ENCODE data around the gene YJEFN3.

Gene YJEFN3

DNA sequence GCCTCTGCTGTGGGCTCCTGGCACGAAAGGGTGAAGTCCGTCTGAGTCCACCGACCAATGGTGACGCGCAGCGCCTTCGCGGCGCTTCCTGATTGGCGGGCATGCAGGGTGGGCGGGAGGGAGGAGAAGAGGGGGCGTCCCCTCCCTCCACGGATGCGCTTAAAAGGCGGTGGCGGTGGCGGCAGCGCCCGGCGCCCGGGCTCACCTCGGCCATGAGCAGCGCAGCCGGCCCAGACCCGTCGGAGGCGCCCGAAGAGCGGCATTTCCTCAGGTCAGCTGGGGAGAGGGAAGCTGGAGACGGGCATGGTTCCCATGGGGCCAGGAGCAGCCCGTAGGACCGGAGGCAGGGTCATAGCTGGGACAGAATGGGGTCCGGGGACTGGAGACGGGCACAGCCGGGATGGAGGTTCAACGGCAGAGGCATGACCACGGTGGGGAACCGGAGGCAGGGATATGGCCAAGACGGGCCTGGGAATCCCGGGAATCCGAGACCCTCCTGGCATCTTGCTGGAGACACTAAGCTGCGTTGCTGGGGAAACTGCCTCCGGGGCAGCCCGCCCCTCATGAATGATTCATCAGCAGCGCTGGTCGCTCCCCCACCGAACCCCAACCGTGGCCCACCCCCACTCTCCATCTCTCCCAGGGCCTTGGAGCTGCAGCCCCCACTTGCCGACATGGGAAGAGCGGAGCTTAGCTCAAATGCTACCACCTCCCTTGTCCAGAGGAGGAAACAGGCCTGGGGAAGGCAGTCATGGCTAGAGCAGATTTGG is at the start of gene YJEFN3:
Gene YJEFN3, plus strand, starts transcription at position 191 of the 770 bp plus-strand sequence. Its CDS starts 22 bp downstream, at position 213.
- H3K4me3 ChIP-seq (ENCODE audit: low read length) = no peak within 1 kb of the TSS
- H3K27ac ChIP-seq (ENCODE audit: low read length) = no peak within 1 kb of the TSS
- no peaks in the 10 kb centered on the region for H3K27me3 ChIP-seq (ENCODE audit: low read depth, low read length)
- H3K79me2 ChIP-seq (ENCODE audit: low read length) = peaks cover 20% of the 10 kb centered on the region
- H4K20me1 ChIP-seq (ENCODE audit: insufficient read depth, low read length) = 0 out of 2 replicates have a peak, but pooled peaks cover 3% of the 10 kb centered on the region
- no peak within 1 kb of the TSS for H3K9ac ChIP-seq (ENCODE audit: low read length)
- H3K4me1 ChIP-seq (ENCODE audit: low read length) = peaks cover 3% of the 10 kb centered on the region; the same call in 1 of the 2 replicates
- H2AFZ ChIP-seq (ENCODE audit: low read depth, low read length) = no peak within 1 kb of the TSS
- TF ChIP-seq, protein P1, sequence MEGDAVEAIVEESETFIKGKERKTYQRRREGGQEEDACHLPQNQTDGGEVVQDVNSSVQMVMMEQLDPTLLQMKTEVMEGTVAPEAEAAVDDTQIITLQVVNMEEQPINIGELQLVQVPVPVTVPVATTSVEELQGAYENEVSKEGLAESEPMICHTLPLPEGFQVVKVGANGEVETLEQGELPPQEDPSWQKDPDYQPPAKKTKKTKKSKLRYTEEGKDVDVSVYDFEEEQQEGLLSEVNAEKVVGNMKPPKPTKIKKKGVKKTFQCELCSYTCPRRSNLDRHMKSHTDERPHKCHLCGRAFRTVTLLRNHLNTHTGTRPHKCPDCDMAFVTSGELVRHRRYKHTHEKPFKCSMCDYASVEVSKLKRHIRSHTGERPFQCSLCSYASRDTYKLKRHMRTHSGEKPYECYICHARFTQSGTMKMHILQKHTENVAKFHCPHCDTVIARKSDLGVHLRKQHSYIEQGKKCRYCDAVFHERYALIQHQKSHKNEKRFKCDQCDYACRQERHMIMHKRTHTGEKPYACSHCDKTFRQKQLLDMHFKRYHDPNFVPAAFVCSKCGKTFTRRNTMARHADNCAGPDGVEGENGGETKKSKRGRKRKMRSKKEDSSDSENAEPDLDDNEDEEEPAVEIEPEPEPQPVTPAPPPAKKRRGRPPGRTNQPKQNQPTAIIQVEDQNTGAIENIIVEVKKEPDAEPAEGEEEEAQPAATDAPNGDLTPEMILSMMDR (IDR thresholded peaks at IDR 0.05; ENCODE audit: low read depth, low read length) = no peak
- no peak for TF ChIP-seq EZH2phosphoT487 (IDR thresholded peaks at IDR 0.05; ENCODE audit: low read depth)
- H3K9me3 ChIP-seq (ENCODE audit: insufficient read depth, low read length) = no peaks in the 10 kb centered on the region
- no peak within 1 kb of the TSS for H3K4me2 ChIP-seq (ENCODE audit: low read length)
- H3K36me3 ChIP-seq (replicated peaks; ENCODE audit: low read depth, low read length) = peaks cover 12% of the 10 kb centered on the region

DNA sequence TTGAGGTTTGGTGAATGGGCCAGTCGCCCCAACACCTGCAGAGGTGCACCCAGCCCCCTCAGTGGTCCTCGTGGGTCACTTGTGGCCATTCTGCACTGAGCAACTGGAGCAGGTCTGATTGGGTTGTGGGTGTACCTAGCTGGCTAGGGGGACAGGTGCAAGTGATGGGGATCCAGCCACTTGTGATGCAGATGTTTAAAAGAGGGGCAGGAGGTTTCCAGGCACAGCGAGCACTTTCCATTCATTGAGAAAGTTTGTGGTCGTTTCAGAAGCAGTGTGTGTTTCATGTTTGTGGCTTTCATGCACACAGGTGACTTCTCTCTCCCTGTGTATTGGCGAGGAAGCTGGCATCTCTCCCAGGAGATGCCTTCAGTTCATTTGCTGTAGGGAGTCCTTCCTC is 48.0 kb upstream of the YJEFN3 start:
- H4K20me1 ChIP-seq (ENCODE audit: insufficient read depth, low read length) = peaks cover 46% of the 10 kb centered on the region
- no peaks in the 10 kb centered on the region for H3K9me3 ChIP-seq (ENCODE audit: insufficient read depth, low read length)
- peaks cover 56% of the 10 kb centered on the region for H3K4me1 ChIP-seq (ENCODE audit: low read length)
- H3K27me3 ChIP-seq (ENCODE audit: low read depth, low read length) = no peaks in the 10 kb centered on the region
- peaks cover 88% of the 10 kb centered on the region for H3K79me2 ChIP-seq (ENCODE audit: low read length)
- H3K4me3 ChIP-seq (ENCODE audit: low read length) = no peak overlapping the region
- no peak overlapping the region for H2AFZ ChIP-seq (ENCODE audit: low read depth, low read length)
- no peak overlapping the region for H3K27ac ChIP-seq (ENCODE audit: low read length)
- no peak for TF ChIP-seq EZH2phosphoT487 (IDR thresholded peaks at IDR 0.05; ENCODE audit: low read depth)
- TF ChIP-seq, protein P1 (IDR thresholded peaks at IDR 0.05; ENCODE audit: low read depth, low read length) = no peak
- H3K9ac ChIP-seq (ENCODE audit: low read length) = no peak overlapping the region
- H3K4me2 ChIP-seq (ENCODE audit: low read length) = peak overlapping the region; percentile 13; the same call in 1 of the 2 replicates
- peaks cover 4% of the 10 kb centered on the region for H3K36me3 ChIP-seq (replicated peaks; ENCODE audit: low read depth, low read length)

DNA sequence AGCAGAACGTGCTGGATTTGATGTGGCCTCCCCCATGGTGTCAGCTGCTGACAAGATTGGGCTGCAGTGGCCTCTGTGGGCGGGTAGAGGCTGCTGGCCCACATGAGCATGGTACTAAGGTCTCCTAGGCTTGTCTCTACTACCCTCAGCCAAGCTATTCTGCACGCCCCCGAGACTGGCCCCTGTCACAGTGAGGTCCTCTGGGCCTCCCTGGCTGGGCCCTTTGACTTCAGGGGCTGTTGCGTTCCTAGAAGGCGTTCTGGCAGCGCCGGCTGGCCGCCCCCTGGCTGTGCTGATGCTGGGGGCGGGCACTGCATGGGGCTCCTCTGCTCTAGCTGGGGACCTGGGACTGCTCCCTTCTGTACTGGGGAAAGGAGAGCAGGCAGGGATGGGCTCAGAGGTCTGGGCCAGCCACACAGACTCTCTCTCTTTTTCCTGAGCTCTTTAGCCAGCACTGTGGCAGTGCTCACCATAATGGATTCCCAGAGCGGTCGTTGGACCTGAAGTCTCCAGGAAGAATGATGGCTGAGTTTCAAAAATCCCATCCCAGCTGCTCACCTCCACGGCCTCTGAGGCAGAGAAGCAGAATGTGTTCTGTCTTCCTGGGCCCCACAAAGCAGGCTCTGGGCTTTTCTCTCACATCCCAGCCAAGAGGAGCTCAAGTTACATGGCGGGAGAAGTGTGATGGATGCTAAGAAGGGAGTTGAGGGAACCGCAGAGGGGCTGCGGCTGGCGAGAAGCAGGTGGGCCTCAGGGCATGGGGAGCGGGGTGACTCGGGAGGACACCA is 45.7 kb upstream of the YJEFN3 start:
- no peaks in the 10 kb centered on the region for H3K27me3 ChIP-seq (ENCODE audit: low read depth, low read length)
- H3K9ac ChIP-seq (ENCODE audit: low read length) = no peak overlapping the region
- H3K9me3 ChIP-seq (ENCODE audit: insufficient read depth, low read length) = no peaks in the 10 kb centered on the region
- TF ChIP-seq, protein P1 (IDR thresholded peaks at IDR 0.05; ENCODE audit: low read depth, low read length) = no peak
- TF ChIP-seq EZH2phosphoT487 (IDR thresholded peaks at IDR 0.05; ENCODE audit: low read depth) = no peak
- peaks cover 80% of the 10 kb centered on the region for H3K79me2 ChIP-seq (ENCODE audit: low read length)
- 0 out of 2 replicates have a peak overlapping the region, but pooled peaks have one; percentile 18 for H3K27ac ChIP-seq (ENCODE audit: low read length)
- H3K4me1 ChIP-seq (ENCODE audit: low read length) = peaks cover 50% of the 10 kb centered on the region
- no peak overlapping the region for H3K4me2 ChIP-seq (ENCODE audit: low read length)
- H4K20me1 ChIP-seq (ENCODE audit: insufficient read depth, low read length) = peaks cover 40% of the 10 kb centered on the region
- H3K4me3 ChIP-seq (ENCODE audit: low read length) = no peak overlapping the region
- no peak overlapping the region for H2AFZ ChIP-seq (ENCODE audit: low read depth, low read length)
- H3K36me3 ChIP-seq (replicated peaks; ENCODE audit: low read depth, low read length) = peaks cover 3% of the 10 kb centered on the region
